DMS53 treated with DMSO at 0.1 percent for 48 hours (cell line): ENCODE data around the gene DDX39A.

Source experiments
- DNase-seq: peaks from one replicate; lab custom pipeline; 2025; ENCODE audit not compliant: unreplicated experiment; lab: John Stamatoyannopoulos, UW

Gene DDX39A

DNA sequence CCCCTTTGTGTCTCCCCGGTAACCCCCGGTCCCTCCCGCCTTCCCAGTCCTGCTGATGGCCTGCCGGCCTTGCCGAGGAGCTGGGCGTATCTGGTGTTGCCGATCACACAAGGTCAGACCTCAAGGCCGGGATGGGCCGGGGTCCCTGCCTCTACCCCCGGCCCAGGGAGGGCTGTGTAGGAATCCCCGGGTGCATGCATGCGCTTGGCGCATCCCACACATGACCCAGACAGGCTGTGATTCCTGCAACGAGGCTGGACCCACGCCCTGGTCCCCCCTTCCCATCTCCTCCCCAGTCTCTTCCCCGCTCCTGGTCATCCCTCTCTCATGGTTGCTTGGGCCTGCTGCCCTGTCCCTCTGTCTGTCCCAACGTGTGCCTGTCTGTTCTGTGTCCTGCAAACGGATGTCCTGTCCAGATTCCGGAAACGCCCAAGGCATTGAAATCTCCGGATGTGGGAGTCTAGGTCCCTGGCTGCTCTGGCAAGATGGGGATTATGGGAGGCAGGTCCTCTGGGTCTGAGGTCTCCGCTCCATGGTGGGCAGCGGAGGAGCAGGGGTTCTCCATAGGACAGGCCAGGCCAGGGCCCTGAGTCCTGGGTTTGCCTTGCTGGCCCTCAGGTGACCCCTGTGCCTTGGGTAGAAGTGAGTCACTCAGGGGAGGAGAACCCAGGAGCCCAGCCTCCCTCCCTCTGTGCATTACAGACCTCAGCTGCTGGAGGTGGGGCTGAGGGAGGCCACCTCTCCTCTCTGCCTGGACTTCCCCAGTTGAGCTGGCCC, 15.6 kb upstream of the DDX39A start:
- no peak for DNase-seq

DNA sequence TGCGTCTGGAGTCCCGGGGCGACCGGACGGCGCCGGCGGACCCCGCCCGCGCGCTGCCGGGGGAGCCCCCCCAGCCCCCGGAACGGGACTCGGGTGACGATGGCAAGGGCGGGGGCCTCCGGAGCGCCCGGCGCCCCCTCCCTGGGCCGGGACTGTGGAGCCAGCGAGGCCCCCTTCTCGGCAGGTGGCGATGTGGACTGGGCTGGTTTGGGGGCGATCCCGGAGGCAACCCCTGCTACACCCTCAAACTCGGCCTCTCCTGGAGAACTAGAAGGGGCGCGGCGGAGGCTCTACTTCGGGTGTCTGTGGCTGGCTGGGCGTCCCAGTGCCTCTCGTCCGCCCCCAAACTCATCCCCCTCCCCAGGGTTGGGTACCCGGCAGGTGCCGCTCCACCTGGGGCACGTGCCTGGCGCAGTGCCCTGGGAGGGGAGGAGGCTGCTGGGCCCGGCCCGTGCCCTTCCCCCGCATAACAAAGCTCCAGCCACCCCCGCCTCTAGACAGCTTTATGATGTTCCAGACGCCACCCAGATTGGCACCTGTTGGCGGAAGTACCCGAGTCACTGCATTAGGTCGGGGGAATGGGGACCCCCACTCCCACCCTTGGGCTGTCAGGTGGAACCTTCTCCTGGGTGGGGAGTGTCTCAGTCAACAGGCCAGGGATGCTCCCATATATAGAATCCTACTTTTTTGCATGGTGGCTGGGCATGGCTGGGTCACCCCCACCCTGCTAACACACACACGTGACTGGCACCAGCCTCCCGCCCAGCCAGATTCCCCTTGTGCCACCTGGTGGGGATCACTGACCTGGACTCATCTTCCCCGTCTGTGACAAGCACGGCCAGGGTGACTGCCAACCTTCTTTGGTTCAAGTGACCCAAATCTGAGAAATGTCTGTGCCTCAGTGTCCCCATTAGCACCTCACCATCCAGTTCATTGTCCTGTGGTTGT, 14.7 kb upstream of the DDX39A start:
- no peak for DNase-seq

DNA sequence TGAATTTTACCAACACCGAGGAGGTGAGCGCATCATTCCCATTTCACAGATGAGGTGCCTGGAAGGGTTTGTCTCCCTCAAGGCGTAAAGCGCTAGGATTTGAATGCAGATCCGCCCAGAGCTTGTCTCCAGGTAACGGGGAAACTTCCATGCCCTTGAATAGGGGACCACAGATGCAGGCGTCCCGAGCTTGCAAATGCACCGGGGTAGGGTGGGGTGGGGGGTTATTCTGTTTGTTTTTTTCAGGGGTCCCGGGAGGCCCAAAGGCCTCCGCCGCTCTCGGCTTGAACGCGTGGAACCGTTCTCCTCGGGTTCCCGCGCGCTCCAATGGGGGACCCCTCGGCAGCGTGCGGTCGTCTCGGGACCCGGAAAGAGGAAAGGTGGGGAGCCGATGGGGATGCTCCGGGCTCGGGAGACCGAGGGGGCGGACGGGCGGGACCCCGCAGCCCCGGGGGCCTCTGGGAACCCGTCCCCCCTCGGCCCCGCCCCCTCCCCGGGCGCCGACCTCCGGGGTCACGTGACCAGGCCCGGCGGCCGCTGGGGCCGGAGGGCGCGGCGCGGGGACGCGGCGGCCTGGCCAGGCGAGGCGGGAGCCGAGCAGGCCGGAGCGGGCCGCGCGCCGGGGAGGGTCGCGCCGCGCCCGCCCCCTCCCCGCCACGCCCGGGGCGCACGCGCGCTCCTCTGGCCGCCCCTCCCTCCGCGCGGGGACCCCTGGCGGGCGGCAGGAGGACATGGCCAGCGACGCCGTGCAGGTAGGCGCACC, 13.8 kb upstream of the DDX39A start, which contains the start of gene PKN1:
Gene PKN1, plus strand, starts transcription at position 516 of the 763 bp plus-strand sequence. Its CDS starts 216 bp downstream, at position 732.
- peak; percentile 7 for DNase-seq

DNA sequence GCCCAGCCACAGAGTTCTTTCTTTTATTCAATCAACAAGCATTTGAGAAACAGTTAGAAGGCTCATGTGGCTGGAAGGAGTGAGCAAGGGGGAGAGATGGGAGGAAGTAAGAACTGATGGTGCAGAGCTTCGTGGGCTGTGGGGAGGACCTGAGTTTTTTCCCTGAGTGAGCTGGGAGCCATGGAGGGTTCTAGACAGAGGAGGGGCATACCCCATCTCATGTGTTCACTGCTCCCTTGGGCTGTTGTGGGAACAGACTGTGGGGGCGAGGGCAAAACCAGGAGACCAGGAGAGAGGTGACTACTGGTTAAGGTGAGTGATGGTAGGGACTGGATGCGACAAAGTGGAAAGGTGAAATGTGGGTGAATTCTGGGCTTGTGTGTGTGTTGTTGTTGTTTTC, 11.6 kb upstream of the DDX39A start:
- DNase-seq: no peak

DNA sequence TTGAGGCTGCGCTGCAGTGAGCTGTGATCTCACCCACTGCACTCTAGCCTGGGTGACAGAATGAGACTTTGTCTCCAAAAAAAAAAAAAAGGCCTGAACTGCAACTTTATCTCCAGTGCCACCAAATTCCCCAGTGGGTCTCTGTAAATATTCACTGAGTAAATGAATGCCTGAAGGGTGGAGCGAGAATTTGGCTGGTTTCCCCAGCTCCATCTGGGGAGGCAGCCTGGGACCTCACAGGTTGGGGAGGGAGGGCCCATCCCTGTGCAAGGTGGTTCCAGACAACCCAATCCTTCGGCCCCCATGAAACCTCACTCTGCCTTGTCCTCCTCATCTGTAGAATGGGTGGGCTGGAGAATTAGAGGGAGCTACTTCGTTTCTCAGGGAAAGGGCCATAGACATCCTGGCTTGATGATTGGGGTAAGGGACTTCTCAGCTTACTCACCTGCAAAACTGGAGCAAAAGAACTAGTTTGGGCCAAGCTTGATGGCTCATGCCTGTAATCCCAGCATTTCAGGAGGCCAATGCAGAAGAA, 9.8 kb upstream of the DDX39A start:
- DNase-seq: no peak

DNA sequence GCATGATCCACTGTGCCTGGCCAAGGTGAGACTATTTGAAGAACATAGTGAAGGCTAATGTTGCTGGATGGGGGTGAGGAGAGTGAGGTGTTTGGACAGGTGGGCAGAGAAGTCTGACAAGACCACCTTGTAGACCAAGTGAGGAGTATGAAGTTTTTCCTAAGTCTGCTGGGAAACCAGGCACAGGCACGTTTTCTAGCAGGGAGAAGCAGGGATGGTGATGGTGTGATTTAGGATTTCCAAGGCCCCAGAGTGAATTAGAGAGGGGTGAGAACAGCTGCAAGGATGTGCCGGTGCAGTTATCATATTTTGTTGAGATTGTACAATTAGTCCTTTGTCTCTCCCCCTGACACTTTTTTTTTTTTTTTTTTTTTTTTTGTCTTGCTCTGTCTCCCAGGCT, 8.3 kb upstream of the DDX39A start:
- DNase-seq: no peak

DNA sequence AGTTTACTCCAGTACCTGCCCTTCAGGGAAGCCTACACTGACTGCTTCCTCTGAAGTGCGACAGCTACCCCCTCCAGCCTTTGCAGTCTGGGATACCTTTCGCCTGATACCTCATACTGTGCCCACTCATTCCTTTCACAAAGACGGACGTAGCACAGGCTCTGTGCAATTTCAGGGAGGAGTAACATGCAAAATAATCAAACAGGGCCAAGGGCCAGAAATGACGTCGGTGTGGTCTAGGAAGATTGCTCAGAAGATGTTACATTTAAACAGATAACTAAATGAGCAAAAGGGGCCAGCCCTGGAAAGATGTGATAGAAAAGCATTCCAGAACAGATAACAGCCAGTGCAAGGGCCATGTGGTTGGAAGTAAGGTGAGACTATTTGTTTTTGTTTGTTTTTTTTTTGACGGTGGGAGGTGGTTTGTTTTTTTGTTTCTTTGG, 6.6 kb upstream of the DDX39A start:
- no peak for DNase-seq

DNA sequence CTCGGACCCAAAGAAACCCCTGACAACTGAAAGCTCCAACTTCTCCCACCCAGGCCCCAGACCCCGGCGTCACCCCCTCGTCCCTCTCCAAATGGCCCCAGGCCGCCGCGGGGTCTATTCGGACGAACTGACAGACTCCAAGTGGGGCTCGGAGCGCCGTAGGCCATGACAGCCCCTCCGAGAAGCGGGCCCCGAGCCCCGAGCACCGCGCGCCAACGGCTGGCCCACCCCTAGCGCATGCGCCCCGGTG, 360 bp downstream of the DDX39A start:
- DNase-seq: no peak

DNA sequence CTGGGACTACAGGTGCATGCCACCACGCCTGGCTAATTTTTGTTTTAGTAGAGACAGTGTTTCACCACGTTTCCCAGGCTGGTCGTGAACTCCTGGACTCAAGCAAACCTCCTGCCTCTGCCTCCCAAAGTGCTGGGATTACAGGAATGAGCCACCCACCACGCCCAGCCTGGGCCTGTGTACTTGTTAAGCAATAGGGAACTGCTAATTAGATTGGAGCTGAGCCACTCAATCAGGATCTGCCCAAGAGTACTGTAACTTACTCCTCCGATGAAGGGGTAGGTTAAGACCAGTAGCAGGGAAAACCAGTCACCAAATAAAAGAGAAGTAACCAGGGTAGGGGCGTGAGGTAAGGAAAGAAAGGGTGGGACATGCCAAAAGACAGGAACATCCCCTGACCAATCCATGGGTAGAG, 2.3 kb downstream of the DDX39A start:
- DNase-seq: no peak

DNA sequence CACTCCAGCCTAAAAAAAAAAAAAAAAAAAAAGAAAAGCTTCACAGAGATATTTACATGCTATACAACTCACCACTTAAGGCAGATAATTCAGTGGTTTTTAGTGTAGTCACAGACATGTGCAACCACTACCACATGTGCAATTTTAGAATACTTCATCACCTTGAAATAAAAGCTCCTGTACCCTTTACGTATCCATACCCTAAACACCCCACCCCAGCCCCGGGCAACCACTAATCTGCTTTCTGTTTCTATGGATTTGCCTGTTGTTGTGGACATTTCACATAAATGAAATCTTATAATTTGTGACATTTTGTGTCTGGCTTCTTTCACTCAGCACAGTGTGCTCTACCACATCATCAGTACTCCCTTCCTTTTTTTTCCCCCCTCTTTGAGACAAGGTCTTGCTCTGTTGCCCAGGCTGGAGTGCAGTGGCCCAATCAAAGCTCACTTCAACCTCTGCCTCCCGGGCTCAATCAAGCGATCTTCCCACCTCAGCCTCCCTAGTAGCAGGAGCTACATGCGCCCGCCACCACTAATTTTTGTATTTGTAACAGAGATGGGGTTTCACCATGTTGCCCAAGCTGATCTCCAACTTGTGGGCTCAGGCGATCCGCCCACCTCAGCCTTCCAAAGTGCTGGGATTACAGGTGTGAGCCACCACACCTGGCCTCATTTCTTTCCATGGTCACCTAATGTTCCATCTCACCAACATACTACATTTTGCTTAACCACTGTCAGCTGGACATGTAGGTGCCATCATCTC, 4.0 kb downstream of the DDX39A start:
- no peak for DNase-seq

DNA sequence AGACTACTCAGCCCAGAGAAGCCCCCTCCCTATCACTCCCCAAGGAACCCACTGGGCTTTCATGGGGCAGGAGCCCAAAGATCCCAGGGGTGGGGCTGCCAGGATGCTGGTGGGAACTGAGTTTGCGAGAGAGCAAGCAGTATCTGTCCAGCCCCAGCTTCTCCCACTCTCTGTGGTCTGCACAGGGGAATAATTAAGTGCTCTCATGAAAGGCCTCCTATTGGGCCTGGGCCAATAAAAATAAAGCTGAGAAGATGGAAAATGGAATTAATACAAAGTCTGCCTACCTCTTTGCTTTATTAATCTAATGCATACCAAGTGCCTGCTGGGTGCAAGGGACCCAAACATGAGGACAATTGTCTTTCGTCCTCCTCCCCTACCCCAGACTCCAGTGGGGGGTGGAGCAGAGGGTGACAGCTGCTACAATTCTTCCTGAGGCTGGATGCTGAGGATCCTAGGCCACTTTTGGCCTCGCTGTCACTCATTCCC, 5.4 kb downstream of the DDX39A start:
- no peak for DNase-seq

DNA sequence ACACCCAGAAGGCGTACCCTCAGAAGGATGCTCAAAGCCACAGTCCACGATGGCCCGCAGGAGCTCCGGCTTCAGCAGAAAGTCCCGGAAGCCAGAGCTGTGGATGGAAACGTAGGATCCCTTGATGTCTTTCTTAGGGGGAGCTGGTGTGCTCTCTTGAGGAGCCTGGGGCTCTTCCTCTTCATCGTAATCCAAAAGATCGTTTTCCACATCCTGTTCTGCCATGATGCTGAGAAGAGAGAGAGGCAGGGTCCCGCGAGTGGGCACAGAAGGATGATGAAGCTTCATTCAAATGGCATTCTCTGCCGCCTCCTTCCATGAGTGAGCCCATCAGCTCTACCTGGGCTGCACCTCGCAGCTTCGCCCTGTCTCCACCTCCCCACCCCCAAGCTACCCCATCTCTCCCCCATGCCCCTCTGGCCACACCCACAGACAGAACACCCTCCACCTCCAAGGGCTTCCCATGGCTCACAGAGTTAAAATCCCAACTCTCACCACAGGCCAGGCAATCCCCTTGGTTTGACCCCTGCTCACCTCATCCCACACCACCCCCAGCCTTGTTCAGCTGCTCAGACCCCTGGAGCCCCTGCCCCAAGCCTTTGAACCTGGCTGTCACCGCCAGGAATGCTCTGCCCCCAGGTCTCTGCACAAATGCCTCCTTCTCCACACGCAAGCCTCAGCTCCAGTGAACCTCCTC, 6.0 kb downstream of the DDX39A start:
- DNase-seq: no peak

DNA sequence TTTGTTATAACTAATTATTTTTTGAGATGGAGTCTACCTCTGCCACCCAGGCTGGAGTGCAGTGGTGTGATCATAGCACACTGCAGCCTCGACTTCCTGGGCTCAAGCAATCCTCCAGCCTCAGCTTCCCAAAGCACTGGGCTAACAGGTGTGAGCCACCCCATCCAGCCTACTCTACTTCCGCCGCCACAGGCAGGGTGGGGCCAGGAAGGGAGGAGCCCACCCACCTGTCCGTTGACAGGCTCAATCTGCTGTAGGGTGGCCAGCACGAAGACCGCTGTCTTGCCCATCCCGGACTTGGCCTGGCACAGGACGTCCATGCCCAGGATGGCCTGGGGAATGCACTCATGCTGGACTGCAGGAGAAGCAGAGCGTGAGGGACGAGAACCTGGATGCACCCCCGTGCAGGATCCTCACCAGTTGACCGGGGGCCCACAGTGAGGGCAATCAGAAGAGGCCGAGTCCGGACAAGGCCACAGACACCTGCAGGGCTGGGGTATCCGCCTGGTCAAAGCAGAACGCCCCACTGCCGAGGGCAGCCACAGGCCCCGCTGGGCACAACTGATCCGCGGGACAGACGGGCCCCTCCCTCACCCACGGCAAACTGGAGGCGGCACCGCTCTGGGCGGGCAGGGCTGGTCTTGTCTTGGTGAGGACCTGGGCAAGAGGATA, 6.7 kb downstream of the DDX39A start:
- no peak for DNase-seq

DNA sequence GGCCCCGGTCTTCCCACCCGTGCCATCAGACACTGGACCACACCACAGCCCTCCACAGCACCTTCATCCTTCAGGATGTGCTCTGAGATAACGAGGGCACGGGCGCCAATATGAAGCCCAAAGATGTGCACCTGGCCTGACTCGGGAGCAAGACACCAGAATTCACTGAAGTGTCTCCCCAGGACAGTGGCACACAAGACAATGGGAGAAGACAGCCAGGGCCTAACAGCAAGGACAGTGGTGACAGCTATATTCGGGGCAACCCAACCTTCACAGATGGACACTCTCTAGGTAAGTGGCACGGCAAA, 7.2 kb downstream of the DDX39A start:
- DNase-seq: no peak

DNA sequence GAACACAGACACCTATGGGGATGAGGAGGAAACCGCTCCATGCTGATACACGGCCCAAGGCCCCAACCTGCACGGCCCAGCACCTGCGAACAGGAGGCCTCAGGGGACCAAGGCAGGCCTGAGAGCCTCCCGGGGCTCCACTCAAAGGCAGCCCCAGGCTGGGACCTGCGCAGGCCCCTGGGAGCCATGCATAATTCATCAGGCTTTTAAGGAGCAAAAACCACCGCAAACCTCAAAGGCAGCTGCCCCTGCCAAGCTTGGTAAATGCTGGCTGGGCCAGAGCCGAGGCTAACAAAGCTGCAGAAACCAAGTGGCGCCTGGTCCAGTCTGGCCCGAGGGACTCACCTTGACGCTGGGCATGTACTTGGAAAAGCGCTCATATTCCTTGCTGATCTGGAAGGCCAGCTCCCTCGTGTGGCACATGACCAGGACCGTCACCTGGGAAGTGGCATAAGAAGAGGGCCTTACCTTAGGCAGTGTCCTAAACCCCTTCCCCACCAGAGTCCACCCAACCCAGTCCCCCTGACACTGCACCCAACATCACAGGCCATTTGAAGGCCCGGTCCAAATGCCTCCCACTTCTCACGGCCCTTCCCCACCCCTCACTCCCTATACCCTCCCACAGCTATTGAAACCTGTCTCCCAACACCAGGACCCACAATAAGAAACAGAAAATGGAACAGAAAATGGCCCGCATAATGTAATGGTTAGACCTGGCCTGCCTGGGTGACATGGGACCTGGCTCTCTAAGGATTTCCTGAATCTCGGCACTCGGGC, 7.8 kb downstream of the DDX39A start:
- DNase-seq: no peak

DNA sequence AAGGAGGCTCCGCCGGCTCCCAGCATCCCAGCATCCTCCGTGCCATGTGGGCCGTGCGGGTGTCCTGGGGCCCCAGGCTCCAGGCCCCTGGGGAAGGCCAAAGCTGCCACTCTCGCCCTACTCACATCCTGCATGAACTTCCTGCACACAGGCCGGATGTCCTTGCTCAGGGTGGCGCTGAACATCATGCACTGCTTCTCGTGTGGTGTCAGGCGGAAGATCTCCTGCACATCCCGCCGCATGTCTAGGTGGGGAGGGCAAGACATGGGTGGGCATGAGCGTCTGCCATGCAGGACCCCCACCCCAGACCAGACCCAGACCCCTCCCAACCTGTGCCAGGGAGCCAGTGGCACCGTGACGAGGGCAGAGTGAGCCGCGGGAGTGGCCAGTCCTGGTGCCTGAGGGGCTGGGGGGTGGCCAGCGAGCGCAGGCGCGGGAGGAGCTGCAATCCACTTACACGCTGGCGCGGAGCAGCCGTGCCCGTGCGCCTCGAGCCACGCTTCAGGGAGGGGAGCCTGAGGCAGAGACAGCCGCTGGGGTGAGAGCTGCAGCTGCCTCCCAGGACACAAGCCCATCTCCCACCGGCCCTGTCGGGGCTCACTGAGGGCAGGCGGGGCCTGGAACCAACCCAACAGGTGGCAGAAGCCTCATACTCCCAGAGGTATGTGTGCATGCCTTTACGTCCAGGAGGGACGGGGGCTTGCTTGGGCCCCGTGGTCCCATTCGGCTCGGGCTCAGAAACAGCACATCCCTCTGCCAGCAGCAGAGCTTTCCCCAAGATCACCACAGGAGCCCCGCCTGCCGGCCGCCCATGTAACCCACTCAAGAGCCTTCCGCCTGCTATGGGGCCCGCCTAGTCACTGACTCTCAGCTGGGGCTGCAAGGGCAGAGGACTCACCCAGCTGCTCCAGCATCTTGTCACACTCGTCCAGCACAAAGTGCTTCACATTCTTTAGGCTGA, 8.8 kb downstream of the DDX39A start:
- DNase-seq: no peak
